ENCODE measurements around the gene FRS2.
A peak's percentile ranks its signal among the peaks of the same experiment; 100 is the strongest.

The FRS2 gene

DNA sequence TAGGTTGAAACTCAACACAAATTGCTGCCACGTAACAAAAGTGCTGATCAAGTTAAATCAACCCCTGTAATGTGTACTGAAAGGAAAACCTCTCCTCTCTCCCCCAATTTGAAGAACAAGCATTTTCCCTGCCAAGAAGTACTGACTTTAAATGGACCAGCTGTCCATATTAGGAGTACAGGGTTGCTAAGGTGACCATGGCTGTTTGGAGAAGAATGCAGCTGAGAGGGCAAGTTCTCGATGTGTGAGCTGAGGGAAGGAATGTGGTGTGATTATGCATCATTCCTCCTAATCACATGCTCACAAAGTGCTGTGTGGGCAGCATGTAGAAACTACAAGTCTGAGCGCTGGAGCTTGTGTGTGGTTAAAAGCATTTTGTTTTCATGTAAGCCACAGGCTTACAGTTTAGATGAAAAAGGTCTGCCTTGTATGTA is 64.2 kb downstream of the FRS2 start:
- no peak for DNase-seq

DNA sequence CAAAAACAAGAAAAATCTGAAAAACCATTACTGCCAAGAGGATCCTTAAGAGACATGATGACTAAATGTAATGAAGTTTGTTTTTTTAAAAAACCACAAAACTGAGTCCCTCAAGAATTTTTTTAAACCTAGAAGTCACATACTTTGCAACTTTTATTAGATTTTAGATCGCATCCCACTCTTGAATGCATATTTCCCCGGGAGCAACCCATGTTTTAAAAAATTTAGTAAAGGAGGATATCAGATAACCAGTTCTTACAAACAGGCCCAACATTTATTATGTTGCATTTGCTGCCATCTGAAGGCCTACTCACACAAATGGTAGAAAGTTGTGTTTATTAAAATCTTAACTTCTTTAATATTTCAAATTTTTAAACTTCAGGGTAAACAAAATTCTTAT is 70.8 kb downstream of the FRS2 start:
- DNase-seq = no peak

- DNase-seq = no peak
Observed at GRCh38 chr12:69544087-69544486, 73.9 kb downstream of the FRS2 start.

GRCh38 chr12:69545081-69545480 is 74.9 kb downstream of the FRS2 start:
- no peak for DNase-seq

- no peak for DNase-seq
Observed at GRCh38 chr12:69546693-69547438, 76.7 kb downstream of the FRS2 start.

- no peak for DNase-seq
Observed at GRCh38 chr12:69548687-69549086, 78.5 kb downstream of the FRS2 start.

GRCh38 chr12:69550569-69551350 is 80.6 kb downstream of the FRS2 start:
- DNase-seq = no peak

DNA sequence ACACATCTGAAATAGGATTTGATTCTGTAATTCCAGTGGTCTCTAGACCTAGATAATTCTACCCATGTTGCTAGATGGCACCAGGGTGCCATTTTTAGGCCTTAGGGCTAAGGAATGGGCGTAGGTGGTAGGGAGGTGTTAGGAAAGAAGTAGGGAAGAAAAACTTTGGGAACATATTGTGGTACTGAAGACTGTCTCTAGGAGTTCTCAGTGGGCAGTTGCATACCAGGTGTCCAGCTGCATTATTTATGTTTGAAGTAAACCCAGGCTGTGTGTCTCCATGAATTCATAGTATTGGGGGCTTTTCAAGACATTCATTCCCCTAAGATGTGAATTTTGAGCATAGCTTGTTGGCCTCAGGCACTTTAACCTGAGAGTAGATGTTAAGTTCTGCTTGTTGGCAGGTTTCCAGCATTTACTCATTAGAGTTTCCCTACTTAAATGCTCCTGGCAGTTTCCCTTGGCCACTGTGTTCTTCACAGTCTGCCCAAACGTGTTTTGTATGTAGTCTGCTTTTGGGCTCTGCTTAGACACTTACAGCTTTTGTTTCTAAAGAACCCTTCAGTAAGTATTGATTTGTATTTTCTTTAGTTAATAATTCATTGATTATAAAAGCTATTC is 83.5 kb downstream of the FRS2 start:
- DNase-seq = no peak

- no peak for DNase-seq
Observed at GRCh38 chr12:69555461-69555860, 85.3 kb downstream of the FRS2 start.

- DNase-seq = no peak
Observed at GRCh38 chr12:69556383-69556782, 86.2 kb downstream of the FRS2 start.

- DNase-seq = no peak
Observed at GRCh38 chr12:69563166-69563762, 93.1 kb downstream of the FRS2 start.

DNA sequence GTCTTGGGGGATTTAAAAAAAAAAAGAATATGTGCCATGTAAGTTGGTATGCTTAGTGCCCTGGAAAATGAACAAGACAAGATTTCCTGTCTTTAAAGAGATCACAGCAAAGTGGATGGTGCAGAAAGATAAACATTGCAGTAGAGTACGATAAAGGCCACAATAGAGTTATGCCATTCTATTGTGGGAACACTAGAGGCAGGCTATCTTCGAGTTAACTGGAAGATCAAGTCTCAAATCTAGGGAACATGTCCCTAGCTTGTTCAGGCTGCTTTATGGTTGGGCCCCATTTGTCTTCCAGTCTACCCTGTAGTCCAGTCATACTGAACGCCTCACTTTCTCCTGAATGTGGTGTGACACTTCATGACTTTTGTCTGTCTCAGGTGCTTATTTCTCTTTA is 96.4 kb downstream of the FRS2 start:
- no peak for DNase-seq

GRCh38 chr12:69569236-69569635 is 99.0 kb downstream of the FRS2 start:
- DNase-seq = no peak

- DNase-seq = no peak
Observed at GRCh38 chr12:69570000-69570516, 99.9 kb downstream of the FRS2 start.

- DNase-seq = peak; percentile 53 to 68
Observed at GRCh38 chr12:69570545-69571399, 100.6 kb downstream of the FRS2 start.

DNA sequence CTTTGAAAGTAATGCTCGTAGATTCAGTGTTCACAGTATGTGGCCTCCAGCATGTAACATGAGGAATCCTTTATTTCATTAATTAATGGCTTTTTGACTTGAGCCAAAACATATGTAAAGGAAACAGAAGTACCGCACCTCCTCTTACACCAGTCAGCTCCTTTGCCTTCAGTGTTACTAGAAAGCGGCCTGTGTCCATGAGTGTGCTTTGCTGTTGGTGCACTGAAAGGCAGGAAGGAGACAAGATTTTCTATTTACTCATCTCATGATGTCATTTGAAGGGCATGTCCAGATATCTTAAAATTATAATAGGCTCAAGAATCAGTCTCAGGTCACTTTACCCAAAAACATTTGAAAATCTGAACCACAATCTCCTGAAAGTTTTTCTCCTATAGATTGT is 105.2 kb downstream of the FRS2 start:
- no peak for DNase-seq

- no peak for DNase-seq
Observed at GRCh38 chr12:69578283-69578682, 108.1 kb downstream of the FRS2 start.

- no peak for DNase-seq
Observed at GRCh38 chr12:69579029-69579428, 108.8 kb downstream of the FRS2 start.

DNA sequence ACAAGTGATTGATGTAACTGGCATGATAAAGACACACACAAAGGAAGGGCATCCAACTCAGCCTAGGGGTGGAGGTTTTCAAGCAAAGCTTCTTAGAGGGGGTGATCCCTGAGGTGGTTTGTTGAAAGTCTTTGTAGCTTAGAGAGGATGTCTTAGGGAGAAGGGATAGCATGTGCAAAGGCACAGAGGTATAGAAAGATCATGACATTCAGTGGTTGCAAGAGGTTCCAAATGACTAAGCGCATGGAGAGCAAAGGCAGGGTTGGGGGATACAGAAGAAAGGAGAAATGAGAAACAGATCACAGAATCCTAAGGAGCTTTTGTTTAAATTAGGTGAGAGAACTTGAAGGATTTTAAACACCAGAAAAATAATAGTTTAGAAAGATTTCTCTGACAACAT is 109.9 kb downstream of the FRS2 start:
- DNase-seq = no peak

DNA sequence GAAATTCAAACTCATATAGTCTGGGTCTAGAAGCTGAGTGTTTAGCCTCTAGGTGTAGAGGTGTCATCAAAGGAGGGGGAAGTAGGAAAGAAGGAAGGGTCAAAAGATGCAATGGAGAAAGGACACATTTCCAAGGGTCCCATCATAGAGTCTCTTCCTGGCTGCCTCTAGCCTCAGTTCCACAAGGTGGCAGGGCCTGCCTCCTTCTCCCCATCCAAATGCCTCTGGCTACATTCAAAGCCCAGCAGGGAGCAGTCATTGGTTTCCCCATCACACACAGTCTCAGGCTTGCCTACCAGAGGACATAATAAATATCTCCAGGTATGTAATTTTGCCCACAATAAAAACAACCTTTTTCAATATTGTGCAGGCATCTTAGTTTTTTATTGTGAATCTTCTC is 113.0 kb downstream of the FRS2 start:
- no peak for DNase-seq

GRCh38 chr12:69585189-69586062 is 115.2 kb downstream of the FRS2 start, which contains the start of gene CCT2:
CCT2 (plus strand) TSS chr12:69585459; CDS start chr12:69585522, 63 bp downstream.
- DNase-seq = peak; percentile 95 to 97
